ENCODE measurements around the gene ARPC2. TPM values are rescaled to one million over a fixed set of nuclear protein-coding genes. Genes with fewer than 3 reads are reported as not detected.
A peak's percentile ranks its signal among the peaks of the same experiment; 100 is the strongest.

ARPC2 gene
- total and polyA plus RNA-seq, 2 of the 13 experiments (the other 11 are each of a cell fraction or from before 2014, with no cell fraction given) = 168 to 303 TPM

DNA sequence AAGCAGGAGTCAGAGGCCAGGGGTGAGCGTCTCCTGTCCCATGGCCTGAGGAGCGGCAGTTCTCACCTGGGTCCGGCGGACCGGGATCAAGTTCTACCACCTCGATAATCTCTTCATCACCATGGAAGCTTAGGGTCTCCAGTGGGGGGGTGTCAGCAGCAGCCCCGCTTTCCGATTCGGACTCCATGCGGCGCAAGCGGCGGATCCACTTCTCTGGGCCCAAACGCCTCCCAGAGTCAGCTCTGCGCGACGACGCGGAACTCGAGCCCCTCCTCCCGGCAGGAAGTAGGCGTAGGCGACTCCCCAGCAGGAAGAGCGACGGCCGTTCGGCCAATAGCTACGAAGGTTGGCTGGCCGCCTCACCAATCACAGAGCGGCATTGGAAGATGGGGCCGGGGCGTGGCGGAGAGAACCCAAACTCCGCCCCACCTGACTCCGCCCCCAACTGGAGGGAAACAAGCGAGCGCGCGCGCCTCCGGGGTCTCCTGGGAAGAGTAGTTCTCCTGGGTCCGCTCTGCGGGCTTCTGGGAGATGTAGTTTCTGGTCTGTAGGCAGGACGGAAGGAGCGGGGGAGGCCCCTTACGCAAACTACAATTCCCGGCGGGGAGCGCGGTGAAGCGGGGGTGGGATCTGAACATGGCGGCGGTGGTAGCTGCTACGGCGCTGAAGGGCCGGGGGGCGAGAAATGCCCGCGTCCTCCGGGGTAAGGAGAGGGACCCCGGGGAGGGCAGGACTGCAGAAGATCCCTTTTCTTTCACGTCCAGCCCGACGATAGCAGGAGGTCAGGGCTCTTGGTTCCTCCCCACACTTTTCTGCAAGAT is 53.1 kb downstream of the ARPC2 start, which contains the start of the genes AAMP and PNKD (continued):
- TF ChIP-seq, protein P1, sequence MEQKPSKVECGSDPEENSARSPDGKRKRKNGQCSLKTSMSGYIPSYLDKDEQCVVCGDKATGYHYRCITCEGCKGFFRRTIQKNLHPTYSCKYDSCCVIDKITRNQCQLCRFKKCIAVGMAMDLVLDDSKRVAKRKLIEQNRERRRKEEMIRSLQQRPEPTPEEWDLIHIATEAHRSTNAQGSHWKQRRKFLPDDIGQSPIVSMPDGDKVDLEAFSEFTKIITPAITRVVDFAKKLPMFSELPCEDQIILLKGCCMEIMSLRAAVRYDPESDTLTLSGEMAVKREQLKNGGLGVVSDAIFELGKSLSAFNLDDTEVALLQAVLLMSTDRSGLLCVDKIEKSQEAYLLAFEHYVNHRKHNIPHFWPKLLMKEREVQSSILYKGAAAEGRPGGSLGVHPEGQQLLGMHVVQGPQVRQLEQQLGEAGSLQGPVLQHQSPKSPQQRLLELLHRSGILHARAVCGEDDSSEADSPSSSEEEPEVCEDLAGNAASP (CRISPR knock-in tag; IDR thresholded peaks at IDR 0.05; ENCODE audit: borderline replicate concordance) = peak; percentile 43; the same call in 1 of the 2 replicates
- TF ChIP-seq TBX2 (CRISPR knock-in tag; IDR thresholded peaks at IDR 0.05; ENCODE audit: borderline replicate concordance) (peak; percentile 80), FOXP1 (IDR thresholded peaks at IDR 0.05) (no peak), FOXP1 (CRISPR knock-in tag; IDR thresholded peaks at IDR 0.05) (peak; percentile 12; the same call in 1 of the 2 replicates), TEAD3 (CRISPR knock-in tag; optimal IDR thresholded peaks at IDR 0.05; ENCODE audit: borderline replicate concordance) (peak; percentile 19), KLF13 (CRISPR knock-in tag; IDR thresholded peaks at IDR 0.05) (no peak), TAF15 (IDR thresholded peaks at IDR 0.05; ENCODE audit: low read depth, low read length, poor library complexity, severe bottlenecking) (peak; percentile 35), CHCHD3 (CRISPR knock-in tag; IDR thresholded peaks at IDR 0.05) (no peak), FOXM1 (CRISPR knock-in tag; IDR thresholded peaks at IDR 0.05) (no peak), ZNF24 (IDR thresholded peaks at IDR 0.05) (no peak), ATM (IDR thresholded peaks at IDR 0.05; ENCODE audit: borderline replicate concordance) (no peak), KLF12 (CRISPR knock-in tag; IDR thresholded peaks at IDR 0.05; ENCODE audit: borderline replicate concordance) (peak; percentile 44; the same call in 1 of the 2 replicates), ZNF605 (CRISPR knock-in tag; IDR thresholded peaks at IDR 0.05) (peak; percentile 90), ZC3H4 (CRISPR knock-in tag; IDR thresholded peaks at IDR 0.05; ENCODE audit: borderline replicate concordance) (no peak), ETV5 (CRISPR knock-in tag; IDR thresholded peaks at IDR 0.05; ENCODE audit: borderline replicate concordance) (peak; percentile 81), ZNF720 (CRISPR knock-in tag; IDR thresholded peaks at IDR 0.05) (no peak), NFYB (CRISPR knock-in tag; IDR thresholded peaks at IDR 0.05) (peak; percentile 98)
- TF ChIP-seq, protein P2, sequence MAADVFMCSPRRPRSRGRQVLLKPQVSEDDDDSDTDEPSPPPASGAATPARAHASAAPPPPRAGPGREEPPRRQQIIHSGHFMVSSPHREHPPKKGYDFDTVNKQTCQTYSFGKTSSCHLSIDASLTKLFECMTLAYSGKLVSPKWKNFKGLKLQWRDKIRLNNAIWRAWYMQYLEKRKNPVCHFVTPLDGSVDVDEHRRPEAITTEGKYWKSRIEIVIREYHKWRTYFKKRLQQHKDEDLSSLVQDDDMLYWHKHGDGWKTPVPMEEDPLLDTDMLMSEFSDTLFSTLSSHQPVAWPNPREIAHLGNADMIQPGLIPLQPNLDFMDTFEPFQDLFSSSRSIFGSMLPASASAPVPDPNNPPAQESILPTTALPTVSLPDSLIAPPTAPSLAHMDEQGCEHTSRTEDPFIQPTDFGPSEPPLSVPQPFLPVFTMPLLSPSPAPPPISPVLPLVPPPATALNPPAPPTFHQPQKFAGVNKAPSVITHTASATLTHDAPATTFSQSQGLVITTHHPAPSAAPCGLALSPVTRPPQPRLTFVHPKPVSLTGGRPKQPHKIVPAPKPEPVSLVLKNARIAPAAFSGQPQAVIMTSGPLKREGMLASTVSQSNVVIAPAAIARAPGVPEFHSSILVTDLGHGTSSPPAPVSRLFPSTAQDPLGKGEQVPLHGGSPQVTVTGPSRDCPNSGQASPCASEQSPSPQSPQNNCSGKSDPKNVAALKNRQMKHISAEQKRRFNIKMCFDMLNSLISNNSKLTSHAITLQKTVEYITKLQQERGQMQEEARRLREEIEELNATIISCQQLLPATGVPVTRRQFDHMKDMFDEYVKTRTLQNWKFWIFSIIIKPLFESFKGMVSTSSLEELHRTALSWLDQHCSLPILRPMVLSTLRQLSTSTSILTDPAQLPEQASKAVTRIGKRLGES (CRISPR knock-in tag; IDR thresholded peaks at IDR 0.05; ENCODE audit: borderline replicate concordance) = peak; percentile 78; the same call in 1 of the 2 replicates
- TF ChIP-seq, protein P3, sequence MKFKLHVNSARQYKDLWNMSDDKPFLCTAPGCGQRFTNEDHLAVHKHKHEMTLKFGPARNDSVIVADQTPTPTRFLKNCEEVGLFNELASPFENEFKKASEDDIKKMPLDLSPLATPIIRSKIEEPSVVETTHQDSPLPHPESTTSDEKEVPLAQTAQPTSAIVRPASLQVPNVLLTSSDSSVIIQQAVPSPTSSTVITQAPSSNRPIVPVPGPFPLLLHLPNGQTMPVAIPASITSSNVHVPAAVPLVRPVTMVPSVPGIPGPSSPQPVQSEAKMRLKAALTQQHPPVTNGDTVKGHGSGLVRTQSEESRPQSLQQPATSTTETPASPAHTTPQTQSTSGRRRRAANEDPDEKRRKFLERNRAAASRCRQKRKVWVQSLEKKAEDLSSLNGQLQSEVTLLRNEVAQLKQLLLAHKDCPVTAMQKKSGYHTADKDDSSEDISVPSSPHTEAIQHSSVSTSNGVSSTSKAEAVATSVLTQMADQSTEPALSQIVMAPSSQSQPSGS (CRISPR knock-in tag; IDR thresholded peaks at IDR 0.05) = peak; percentile 68
- TF ChIP-seq, protein P4, sequence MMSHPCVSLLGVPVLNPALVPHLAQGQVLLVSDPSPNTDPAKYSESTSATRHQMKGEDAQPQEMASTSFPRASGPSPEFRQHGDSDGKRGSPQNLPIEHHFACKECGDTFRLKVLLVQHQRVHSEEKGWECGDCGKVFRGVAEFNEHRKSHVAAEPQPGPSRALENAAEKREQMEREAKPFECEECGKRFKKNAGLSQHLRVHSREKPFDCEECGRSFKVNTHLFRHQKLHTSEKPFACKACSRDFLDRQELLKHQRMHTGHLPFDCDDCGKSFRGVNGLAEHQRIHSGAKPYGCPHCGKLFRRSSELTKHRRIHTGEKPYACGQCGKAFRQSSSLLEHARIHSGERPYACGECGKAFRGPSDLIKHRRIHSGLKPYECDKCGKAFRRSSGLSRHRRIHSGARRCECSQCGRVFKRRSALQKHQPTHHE (CRISPR knock-in tag; IDR thresholded peaks at IDR 0.05; ENCODE audit: borderline replicate concordance) = peak; percentile 90
- TF ChIP-seq, protein P5, sequence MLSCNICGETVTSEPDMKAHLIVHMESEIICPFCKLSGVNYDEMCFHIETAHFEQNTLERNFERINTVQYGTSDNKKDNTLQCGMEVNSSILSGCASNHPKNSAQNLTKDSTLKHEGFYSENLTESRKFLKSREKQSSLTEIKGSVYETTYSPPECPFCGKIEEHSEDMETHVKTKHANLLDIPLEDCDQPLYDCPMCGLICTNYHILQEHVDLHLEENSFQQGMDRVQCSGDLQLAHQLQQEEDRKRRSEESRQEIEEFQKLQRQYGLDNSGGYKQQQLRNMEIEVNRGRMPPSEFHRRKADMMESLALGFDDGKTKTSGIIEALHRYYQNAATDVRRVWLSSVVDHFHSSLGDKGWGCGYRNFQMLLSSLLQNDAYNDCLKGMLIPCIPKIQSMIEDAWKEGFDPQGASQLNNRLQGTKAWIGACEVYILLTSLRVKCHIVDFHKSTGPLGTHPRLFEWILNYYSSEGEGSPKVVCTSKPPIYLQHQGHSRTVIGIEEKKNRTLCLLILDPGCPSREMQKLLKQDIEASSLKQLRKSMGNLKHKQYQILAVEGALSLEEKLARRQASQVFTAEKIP (CRISPR knock-in tag; IDR thresholded peaks at IDR 0.05; ENCODE audit: borderline replicate concordance) = no peak
